Measurements from ENCODE around the gene ASPSCR1. TPM values are rescaled to one million over a fixed set of nuclear protein-coding genes. Genes with fewer than 3 reads are reported as not detected.

Gene ASPSCR1
- total and polyA plus RNA-seq, 2 of the 13 experiments (the other 11 are each of a cell fraction or from before 2014, with no cell fraction given): 274 to 314 TPM

DNA sequence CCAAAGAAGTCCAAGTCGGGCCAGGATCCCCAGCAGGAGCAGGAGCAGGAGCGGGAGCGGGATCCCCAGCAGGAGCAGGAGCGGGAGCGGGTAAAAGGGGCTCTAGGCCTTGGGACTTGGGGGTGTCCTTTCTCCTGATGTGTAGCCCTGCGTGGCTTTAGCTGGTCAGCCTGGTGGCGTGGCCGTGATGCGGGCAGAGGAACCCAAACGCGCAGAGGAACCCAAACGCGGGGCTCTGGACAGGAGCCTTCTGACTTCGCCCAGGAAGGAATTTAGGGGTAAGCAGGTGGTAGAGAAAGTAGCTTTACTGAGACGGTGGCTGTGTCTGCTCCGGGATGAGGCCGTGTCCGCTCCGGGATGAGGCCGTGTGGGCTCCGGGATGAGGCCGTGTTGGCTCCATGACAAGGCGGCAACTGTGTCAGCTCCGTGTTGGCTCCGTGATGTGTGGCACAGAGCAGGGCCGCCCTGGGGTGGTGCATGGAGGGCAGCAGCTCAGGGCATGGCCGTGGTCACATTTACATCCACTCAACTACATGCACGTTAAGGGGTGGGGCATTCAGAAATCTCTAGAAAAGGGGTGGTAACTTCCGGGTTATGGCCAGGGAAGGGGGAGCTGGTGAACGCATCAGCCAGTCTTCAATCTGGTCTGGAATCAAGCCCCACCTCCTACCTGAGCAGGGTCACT, 19.5 kb downstream of the ASPSCR1 start (continued):
- TF ChIP-seq, protein P1, sequence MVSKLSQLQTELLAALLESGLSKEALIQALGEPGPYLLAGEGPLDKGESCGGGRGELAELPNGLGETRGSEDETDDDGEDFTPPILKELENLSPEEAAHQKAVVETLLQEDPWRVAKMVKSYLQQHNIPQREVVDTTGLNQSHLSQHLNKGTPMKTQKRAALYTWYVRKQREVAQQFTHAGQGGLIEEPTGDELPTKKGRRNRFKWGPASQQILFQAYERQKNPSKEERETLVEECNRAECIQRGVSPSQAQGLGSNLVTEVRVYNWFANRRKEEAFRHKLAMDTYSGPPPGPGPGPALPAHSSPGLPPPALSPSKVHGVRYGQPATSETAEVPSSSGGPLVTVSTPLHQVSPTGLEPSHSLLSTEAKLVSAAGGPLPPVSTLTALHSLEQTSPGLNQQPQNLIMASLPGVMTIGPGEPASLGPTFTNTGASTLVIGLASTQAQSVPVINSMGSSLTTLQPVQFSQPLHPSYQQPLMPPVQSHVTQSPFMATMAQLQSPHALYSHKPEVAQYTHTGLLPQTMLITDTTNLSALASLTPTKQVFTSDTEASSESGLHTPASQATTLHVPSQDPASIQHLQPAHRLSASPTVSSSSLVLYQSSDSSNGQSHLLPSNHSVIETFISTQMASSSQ (IDR thresholded peaks at IDR 0.05; ENCODE audit: low read depth): no peak
- TF ChIP-seq, protein P1 (CRISPR knock-in tag; IDR thresholded peaks at IDR 0.05; ENCODE audit: borderline replicate concordance): no peak
- TF ChIP-seq TGIF2 (CRISPR knock-in tag; IDR thresholded peaks at IDR 0.05): 0 out of 2 replicates have a peak, but pooled peaks have one; percentile 47
- TF ChIP-seq, protein P2, sequence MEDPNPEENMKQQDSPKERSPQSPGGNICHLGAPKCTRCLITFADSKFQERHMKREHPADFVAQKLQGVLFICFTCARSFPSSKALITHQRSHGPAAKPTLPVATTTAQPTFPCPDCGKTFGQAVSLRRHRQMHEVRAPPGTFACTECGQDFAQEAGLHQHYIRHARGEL (CRISPR knock-in tag; IDR thresholded peaks at IDR 0.05): no peak
- TF ChIP-seq NONO (IDR thresholded peaks at IDR 0.05): no peak
- no peak for TF ChIP-seq NONO (CRISPR knock-in tag; conservative IDR thresholded peaks at IDR 0.05)
- TF ChIP-seq PAXIP1 (CRISPR knock-in tag; conservative IDR thresholded peaks at IDR 0.05): no peak
- no peak for TF ChIP-seq MLLT10 (CRISPR knock-in tag; IDR thresholded peaks at IDR 0.05)
- TF ChIP-seq ATF7 (IDR thresholded peaks at IDR 0.05): no peak
- no peak for TF ChIP-seq ATF7 (CRISPR knock-in tag; IDR thresholded peaks at IDR 0.05)
- TF ChIP-seq NR2C2 (CRISPR knock-in tag; IDR thresholded peaks at IDR 0.05; ENCODE audit: borderline replicate concordance): peak; percentile 62; the same call in 1 of the 2 replicates
- TF ChIP-seq, protein P3, sequence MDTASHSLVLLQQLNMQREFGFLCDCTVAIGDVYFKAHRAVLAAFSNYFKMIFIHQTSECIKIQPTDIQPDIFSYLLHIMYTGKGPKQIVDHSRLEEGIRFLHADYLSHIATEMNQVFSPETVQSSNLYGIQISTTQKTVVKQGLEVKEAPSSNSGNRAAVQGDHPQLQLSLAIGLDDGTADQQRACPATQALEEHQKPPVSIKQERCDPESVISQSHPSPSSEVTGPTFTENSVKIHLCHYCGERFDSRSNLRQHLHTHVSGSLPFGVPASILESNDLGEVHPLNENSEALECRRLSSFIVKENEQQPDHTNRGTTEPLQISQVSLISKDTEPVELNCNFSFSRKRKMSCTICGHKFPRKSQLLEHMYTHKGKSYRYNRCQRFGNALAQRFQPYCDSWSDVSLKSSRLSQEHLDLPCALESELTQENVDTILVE (CRISPR knock-in tag; IDR thresholded peaks at IDR 0.05): no peak
- TF ChIP-seq ELF3 (CRISPR knock-in tag; IDR thresholded peaks at IDR 0.05): peak; percentile 33; the same call in 1 of the 2 replicates
- TF ChIP-seq ATAD3A (CRISPR knock-in tag; IDR thresholded peaks at IDR 0.05): no peak
- peak; percentile 100 for TF ChIP-seq ZBTB38 (CRISPR knock-in tag; IDR thresholded peaks at IDR 0.05)
- no peak for TF ChIP-seq KDM6A (CRISPR knock-in tag; IDR thresholded peaks at IDR 0.05; ENCODE audit: low read depth)
